Neural progenitor cell (in vitro differentiated cells): ENCODE data around the gene PTPN11. TPM values are rescaled to one million over a fixed set of nuclear protein-coding genes. Genes with fewer than 3 reads are reported as not detected.

Source experiments
- DNase-seq: peaks from one replicate; pipeline ENCODE4 v3.0.0-alpha.2; 2016; ENCODE audit warnings: low spot score
- H2AFZ ChIP-seq: fragments of 200-600 bp; sonication (generic); replicated peaks from 2 replicates; pipeline ENCODE4 v1.6.1; 2016; ENCODE audit warnings: antibody characterized with exemption
- H3F3A ChIP-seq: fragments of 200-600 bp; sonication (generic); 2 replicates; pipeline ENCODE4 v1.6.1; 2016; ENCODE audit warnings: antibody characterized with exemption, low read depth
- H3K27ac ChIP-seq: fragments of 200-600 bp; sonication (generic); 2 replicates; pipeline ENCODE4 v1.5.1; 2016; ENCODE audit warnings: mild to moderate bottlenecking
- H3K27me3 ChIP-seq: fragments of 200-600 bp; sonication (generic); 2 replicates; pipeline ENCODE4 v1.6.1; 2016; ENCODE audit warnings: mild to moderate bottlenecking, moderate library complexity
- H3K36me3 ChIP-seq: fragments of 200-600 bp; sonication (generic); 2 replicates; pipeline ENCODE4 v1.5.1; 2016
- H3K4me1 ChIP-seq: fragments of 200-600 bp; sonication (generic); 2 replicates; pipeline ENCODE4 v1.6.1; 2016; ENCODE audit warnings: mixed run types
- H3K4me2 ChIP-seq: fragments of 200-600 bp; sonication (generic); 2 replicates; pipeline ENCODE4 v1.6.1; 2016
- H3K4me3 ChIP-seq: fragments of 200-600 bp; sonication (generic); 2 replicates; pipeline ENCODE4 v1.5.1; 2016
- H3K79me2 ChIP-seq: fragments of 200-600 bp; sonication (generic); 2 replicates; pipeline ENCODE4 v1.6.1; 2016; ENCODE audit warnings: low read depth
- H3K9ac ChIP-seq: fragments of 200-600 bp; sonication (generic); 2 replicates; pipeline ENCODE4 v1.6.1; 2016
- H3K9me3 ChIP-seq: fragments of 200-600 bp; sonication (generic); 2 replicates; pipeline ENCODE4 v1.5.1; 2016; ENCODE audit warnings: low read depth
- H4K20me1 ChIP-seq: fragments of 200-600 bp; sonication (generic); 2 replicates; pipeline ENCODE4 v1.6.1; 2016; ENCODE audit warnings: low read depth
- H3K27ac Mint-ChIP-seq: 3 replicates; pipeline ENCODE4 v1.8.0; 2021; ENCODE audit warnings: mixed read lengths
- H3K27me3 Mint-ChIP-seq: 2 replicates; pipeline ENCODE4 v1.8.0; 2022; ENCODE audit warnings: low read depth, mild to moderate bottlenecking, inconsistent platforms, moderate library complexity, mixed read lengths; ENCODE audit not compliant: insufficient read depth
- H3K36me3 Mint-ChIP-seq: 3 replicates; pipeline ENCODE4 v1.8.0; 2021; ENCODE audit warnings: mixed read lengths
- H3K4me1 Mint-ChIP-seq: 3 replicates; pipeline ENCODE4 v1.8.0; 2021; ENCODE audit warnings: mixed read lengths
- H3K4me3 Mint-ChIP-seq: 3 replicates; pipeline ENCODE4 v1.8.0; 2021; ENCODE audit warnings: mild to moderate bottlenecking, moderate library complexity, mixed read lengths
- H3K9me3 Mint-ChIP-seq: 3 replicates; pipeline ENCODE4 v1.8.0; 2020; ENCODE audit warnings: mixed read lengths
- CTCF ChIP-seq: fragments of 200-600 bp; sonication (generic); IDR thresholded peaks from 2 replicates; pipeline ENCODE4 v1.5.1; 2017; ENCODE audit warnings: antibody characterized with exemption, mild to moderate bottlenecking
- EZH2 ChIP-seq: fragments of 200-600 bp; sonication (generic); IDR thresholded peaks from 2 replicates; pipeline ENCODE4 v1.6.1; 2017; ENCODE audit warnings: antibody characterized with exemption, mild to moderate bottlenecking, moderate library complexity
- EZH2phosphoT487 ChIP-seq: fragments of 200-600 bp; sonication (generic); IDR thresholded peaks from 2 replicates; pipeline ENCODE4 v1.6.1; 2017; ENCODE audit warnings: antibody characterized with exemption
- total RNA-seq: library from RNA; depleted of rRNA; stranded (reverse); fragments of >200 nt; gene quantifications from 2 replicates; pipeline ENCODE4 v1.2.3, GENCODE V29; 2015; ENCODE audit warnings: low replicate concordance

PTPN11 gene
- total RNA-seq, 1 donor from 2014 or later: 85.2 TPM

GRCh38 chr12:112514926-112515642 is 96.3 kb downstream of the PTPN11 start:
- Histone ChIP-seq H3K79me2 (no peaks in the 10 kb centered on the region), H3K4me1 (peaks cover 7% of the 10 kb centered on the region), H4K20me1 (no peaks in the 10 kb centered on the region), H3K9me3 (no peaks in the 10 kb centered on the region), H3K4me3 (no peak overlapping the region), H2AFZ (no peak overlapping the region), H3K9ac (no peak overlapping the region), H3K4me2 (no peak overlapping the region), H3K36me3 (no peaks in the 10 kb centered on the region), H3K27me3 (no peaks in the 10 kb centered on the region), H3F3A (no peaks in the 10 kb centered on the region), H3K27ac (no peak overlapping the region)
- no peak for DNase-seq
- no peaks in the 10 kb centered on the region for H3K9me3 Mint-ChIP-seq
- H3K27ac Mint-ChIP-seq: no peak overlapping the region
- H3K27me3 Mint-ChIP-seq: no peaks in the 10 kb centered on the region
- H3K4me3 Mint-ChIP-seq: no peak overlapping the region
- TF ChIP-seq EZH2phosphoT487: no peak
- TF ChIP-seq CTCF: no peak
- TF ChIP-seq EZH2: no peak
- H3K4me1 Mint-ChIP-seq: peaks cover 22% of the 10 kb centered on the region
- H3K36me3 Mint-ChIP-seq: no peaks in the 10 kb centered on the region

GRCh38 chr12:112515868-112516267 is 97.1 kb downstream of the PTPN11 start:
- Histone ChIP-seq H3K4me3 (no peak overlapping the region), H3K79me2 (no peaks in the 10 kb centered on the region), H3K9me3 (no peaks in the 10 kb centered on the region), H3K27me3 (no peaks in the 10 kb centered on the region), H3K4me2 (no peak overlapping the region), H3K9ac (no peak overlapping the region), H2AFZ (no peak overlapping the region), H3F3A (no peaks in the 10 kb centered on the region), H3K4me1 (peaks cover 7% of the 10 kb centered on the region), H3K36me3 (no peaks in the 10 kb centered on the region), H4K20me1 (no peaks in the 10 kb centered on the region), H3K27ac (no peak overlapping the region)
- no peak for DNase-seq
- Mint-ChIP-seq H3K9me3 (no peaks in the 10 kb centered on the region), H3K27me3 (no peaks in the 10 kb centered on the region), H3K4me3 (no peak overlapping the region), H3K27ac (no peak overlapping the region), H3K4me1 (peaks cover 22% of the 10 kb centered on the region), H3K36me3 (no peaks in the 10 kb centered on the region)
- TF ChIP-seq EZH2phosphoT487: no peak
- no peak for TF ChIP-seq EZH2
- TF ChIP-seq CTCF: no peak

GRCh38 chr12:112517730-112518364 is 99.1 kb downstream of the PTPN11 start:
- H3K27ac ChIP-seq: no peak overlapping the region

More at GRCh38 chr12:112517730-112518364, 99.1 kb downstream of the PTPN11 start:
- H3K9ac ChIP-seq: no peak overlapping the region
- no peak overlapping the region for H3K27ac Mint-ChIP-seq
- H3K9me3 ChIP-seq: no peaks in the 10 kb centered on the region
- no peaks in the 10 kb centered on the region for H3K27me3 ChIP-seq
- H3K79me2 ChIP-seq: no peaks in the 10 kb centered on the region
- H3K4me1 ChIP-seq: peaks cover 7% of the 10 kb centered on the region
- no peak overlapping the region for H3K4me3 ChIP-seq
- H3F3A ChIP-seq: no peaks in the 10 kb centered on the region
- H3K36me3 ChIP-seq: no peaks in the 10 kb centered on the region
- no peak overlapping the region for H2AFZ ChIP-seq
- peaks cover 22% of the 10 kb centered on the region for H3K4me1 Mint-ChIP-seq
- H3K27me3 Mint-ChIP-seq: no peaks in the 10 kb centered on the region
- H3K4me3 Mint-ChIP-seq: no peak overlapping the region
- no peak overlapping the region for H3K4me2 ChIP-seq
- no peaks in the 10 kb centered on the region for H3K36me3 Mint-ChIP-seq
- H4K20me1 ChIP-seq: no peaks in the 10 kb centered on the region
- no peaks in the 10 kb centered on the region for H3K9me3 Mint-ChIP-seq
- no peak for DNase-seq
- TF ChIP-seq EZH2: no peak
- no peak for TF ChIP-seq CTCF
- TF ChIP-seq EZH2phosphoT487: no peak
